Smooth muscle cell (in vitro differentiated cells): ENCODE measurements around the gene RETREG1. TPM values are rescaled to one million over a fixed set of nuclear protein-coding genes. Genes with fewer than 3 reads are reported as not detected.

Experiments used
- DNase-seq: peaks from one replicate; lab custom pipeline; 2025; ENCODE audit not compliant: unreplicated experiment; lab: John Stamatoyannopoulos, UW
- H2AFZ ChIP-seq: fragments of 200-600 bp; sonication (generic); 2 replicates; pipeline ENCODE4 v1.6.0; 2016; ENCODE audit warnings: antibody characterized with exemption, low read depth, mild to moderate bottlenecking
- H3F3A ChIP-seq: fragments of 200-600 bp; sonication (generic); 2 replicates; pipeline ENCODE4 v1.6.0; 2017; ENCODE audit warnings: antibody characterized with exemption, low read depth
- H3K27ac ChIP-seq: fragments of 200-600 bp; sonication (generic); 2 replicates; pipeline ENCODE4 v1.5.1; 2016; ENCODE audit warnings: low read depth, mild to moderate bottlenecking
- H3K27me3 ChIP-seq: fragments of 200-600 bp; sonication (generic); 2 replicates; pipeline ENCODE4 v1.6.1; 2016; ENCODE audit warnings: low read depth, mild to moderate bottlenecking
- H3K36me3 ChIP-seq: fragments of 200-600 bp; sonication (generic); 2 replicates; pipeline ENCODE4 v1.5.1; 2016; ENCODE audit warnings: low read depth
- H3K4me1 ChIP-seq: fragments of 200-600 bp; sonication (generic); 2 replicates; pipeline ENCODE4 v1.5.1; 2016; ENCODE audit warnings: low read depth
- H3K4me2 ChIP-seq: fragments of 200-600 bp; sonication (generic); 2 replicates; pipeline ENCODE4 v1.6.0; 2016; ENCODE audit warnings: mild to moderate bottlenecking
- H3K4me3 ChIP-seq: fragments of 200-600 bp; sonication (generic); 2 replicates; pipeline ENCODE4 v1.5.1; 2016; ENCODE audit warnings: mild to moderate bottlenecking
- H3K79me2 ChIP-seq: fragments of 200-600 bp; sonication (generic); 2 replicates; pipeline ENCODE4 v1.6.0; 2016; ENCODE audit warnings: low read depth, mild to moderate bottlenecking
- H3K9ac ChIP-seq: fragments of 200-600 bp; sonication (generic); 2 replicates; pipeline ENCODE4 v1.6.0; 2016; ENCODE audit warnings: low read depth
- H3K9me3 ChIP-seq: fragments of 200-600 bp; sonication (generic); replicated peaks from 2 replicates; pipeline ENCODE4 v1.5.1; 2016; ENCODE audit warnings: low read depth
- H4K20me1 ChIP-seq: fragments of 200-600 bp; sonication (generic); 2 replicates; pipeline ENCODE4 v1.6.0; 2016; ENCODE audit warnings: low read depth
- CTCF ChIP-seq: fragments of 200-600 bp; sonication (generic); IDR thresholded peaks from 2 replicates; pipeline ENCODE4 v1.5.1; 2017; ENCODE audit warnings: borderline replicate concordance, mild to moderate bottlenecking, antibody characterized with exemption; ENCODE audit not compliant: insufficient read depth, poor library complexity, severe bottlenecking
- WGBS: methylation state at CpG from one replicate; pipeline ENCODE4 v1.1.7; 2016; ENCODE audit warnings: low lambda C conversion rate; 5-methylcytosine and 5-hydroxymethylcytosine counted together
- polyA plus RNA-seq: library from polyadenylated mRNA; unstranded; fragments of >200 nt; fragmentation: Nextera tagmentation; extraction: Ambion mirVana; gene quantifications from 2 replicates; pipeline ENCODE4 v1.2.1, GENCODE V29; 2016
- total RNA-seq: library from RNA; depleted of rRNA; stranded (reverse); fragments of >200 nt; gene quantifications from 2 replicates; pipeline ENCODE4 v1.2.3, GENCODE V29; 2014

The RETREG1 gene
- total and polyA plus RNA-seq, 2 experiments from 2014 or later = 0.19 to 4.4 TPM

GRCh38 chr5:16549491-16550206 is 67.1 kb downstream of the RETREG1 start:
- Histone ChIP-seq H3K79me2 (no peaks in the 10 kb centered on the region), H3K9me3 (no peaks in the 10 kb centered on the region), H4K20me1 (no peaks in the 10 kb centered on the region), H3K27me3 (no peaks in the 10 kb centered on the region), H3K4me2 (no peak overlapping the region), H3F3A (no peaks in the 10 kb centered on the region), H3K27ac (no peak overlapping the region), H3K9ac (no peak overlapping the region), H2AFZ (no peak overlapping the region), H3K4me3 (no peak overlapping the region), H3K36me3 (no peaks in the 10 kb centered on the region), H3K4me1 (no peaks in the 10 kb centered on the region)
- WGBS = 92% methylated on average over 5 of the region's 5 CpGs
- no peak for TF ChIP-seq CTCF
- no peak for DNase-seq

GRCh38 chr5:16548812-16549211 is 68.0 kb downstream of the RETREG1 start:
- H3K36me3 ChIP-seq = no peaks in the 10 kb centered on the region
- no peak for TF ChIP-seq CTCF
- no peak for DNase-seq
- H3K27ac ChIP-seq = no peak overlapping the region
- no peak overlapping the region for H3K4me2 ChIP-seq
- H3K79me2 ChIP-seq = no peaks in the 10 kb centered on the region
- H3K9ac ChIP-seq = no peak overlapping the region
- no peaks in the 10 kb centered on the region for H3K27me3 ChIP-seq
- no peaks in the 10 kb centered on the region for H3K9me3 ChIP-seq
- no peak overlapping the region for H3K4me3 ChIP-seq
- no peaks in the 10 kb centered on the region for H3F3A ChIP-seq
- 83% methylated on average over 3 of the region's 3 CpGs for WGBS
- no peaks in the 10 kb centered on the region for H3K4me1 ChIP-seq
- no peaks in the 10 kb centered on the region for H4K20me1 ChIP-seq
- no peak overlapping the region for H2AFZ ChIP-seq

- Histone ChIP-seq H3K9me3 (no peaks in the 10 kb centered on the region), H3K36me3 (no peaks in the 10 kb centered on the region), H2AFZ (no peak overlapping the region), H3K9ac (no peak overlapping the region), H3K4me3 (no peak overlapping the region), H3K4me2 (no peak overlapping the region), H3K27ac (no peak overlapping the region), H3K79me2 (no peaks in the 10 kb centered on the region), H3K4me1 (no peaks in the 10 kb centered on the region), H4K20me1 (no peaks in the 10 kb centered on the region), H3K27me3 (no peaks in the 10 kb centered on the region), H3F3A (no peaks in the 10 kb centered on the region)
- TF ChIP-seq CTCF = no peak
- WGBS = 97% methylated on average over 2 of the region's 2 CpGs
- no peak for DNase-seq
Observed at GRCh38 chr5:16548115-16548514, 68.7 kb downstream of the RETREG1 start.
